Neural crest cell (in vitro differentiated cells): ENCODE results near the gene SUGP1. TPM values are rescaled to one million over a fixed set of nuclear protein-coding genes. Genes with fewer than 3 reads are reported as not detected.

Experiments used
- DNase-seq: peaks from one replicate; pipeline ENCODE4 v3.0.0; 2021; ENCODE audit warnings: low read depth, mixed read lengths, low spot score
- H3K27ac Mint-ChIP-seq: one replicate; pipeline ENCODE4 v1.8.0; 2021; ENCODE audit warnings: mild to moderate bottlenecking, mixed read lengths; ENCODE audit not compliant: unreplicated experiment
- H3K27me3 Mint-ChIP-seq: 2 replicates; pipeline ENCODE4 v1.8.0; 2021; ENCODE audit warnings: low read depth, mild to moderate bottlenecking, mixed read lengths
- H3K36me3 Mint-ChIP-seq: 2 replicates; pipeline ENCODE4 v1.8.0; 2021; ENCODE audit warnings: low read depth, mild to moderate bottlenecking, mixed read lengths
- H3K4me1 Mint-ChIP-seq: 2 replicates; pipeline ENCODE4 v1.8.0; 2021; ENCODE audit warnings: mixed read lengths
- H3K4me3 Mint-ChIP-seq: one replicate; pipeline ENCODE4 v1.8.0; 2021; ENCODE audit warnings: mild to moderate bottlenecking, mixed read lengths
- H3K9me3 Mint-ChIP-seq: 2 replicates; pipeline ENCODE4 v1.8.0; 2021; ENCODE audit warnings: mixed read lengths
- CTCF ChIP-seq: fragments of 200-600 bp; sonication (generic); conservative IDR thresholded peaks from 2 replicates; pipeline ENCODE4 v1.5.0; 2021; ENCODE audit warnings: antibody characterized with exemption, mild to moderate bottlenecking
- total RNA-seq: library from RNA; stranded (reverse); gene quantifications from 2 replicates; pipeline ENCODE4 v1.2.1, GENCODE V29; 2021

SUGP1 gene
- total RNA-seq, 1 donor from 2014 or later = 101 TPM

- H3K27ac Mint-ChIP-seq = no peak overlapping the region
- peaks cover 7% of the 10 kb centered on the region for H3K27me3 Mint-ChIP-seq
- no peak for TF ChIP-seq CTCF
- H3K9me3 Mint-ChIP-seq = peaks cover 6% of the 10 kb centered on the region
- no peak for DNase-seq
- peaks cover 2% of the 10 kb centered on the region for H3K36me3 Mint-ChIP-seq
- H3K4me1 Mint-ChIP-seq = no peaks in the 10 kb centered on the region
- no peak overlapping the region for H3K4me3 Mint-ChIP-seq
These were observed 79.8 kb downstream of the SUGP1 start for GRCh38 chr19:19240476-19240875.

- no peak for TF ChIP-seq CTCF
- no peaks in the 10 kb centered on the region for H3K4me1 Mint-ChIP-seq
- no peak for DNase-seq
- H3K4me3 Mint-ChIP-seq = no peak overlapping the region
- peaks cover 2% of the 10 kb centered on the region for H3K36me3 Mint-ChIP-seq
- peaks cover 7% of the 10 kb centered on the region for H3K27me3 Mint-ChIP-seq
- peaks cover 6% of the 10 kb centered on the region for H3K9me3 Mint-ChIP-seq
- H3K27ac Mint-ChIP-seq = no peak overlapping the region
These were observed 80.6 kb downstream of the SUGP1 start for GRCh38 chr19:19239675-19240074.

- H3K4me1 Mint-ChIP-seq = no peaks in the 10 kb centered on the region
- no peak for DNase-seq
- no peak overlapping the region for H3K4me3 Mint-ChIP-seq
- peaks cover 6% of the 10 kb centered on the region for H3K9me3 Mint-ChIP-seq
- TF ChIP-seq CTCF = no peak
- H3K27ac Mint-ChIP-seq = no peak overlapping the region
- peaks cover 10% of the 10 kb centered on the region for H3K27me3 Mint-ChIP-seq
- peaks cover 2% of the 10 kb centered on the region for H3K36me3 Mint-ChIP-seq
These were observed 82.0 kb downstream of the SUGP1 start for GRCh38 chr19:19238126-19238894.

- H3K27ac Mint-ChIP-seq = no peak overlapping the region
- no peak for TF ChIP-seq CTCF
- H3K9me3 Mint-ChIP-seq = peaks cover 6% of the 10 kb centered on the region
- peaks cover 5% of the 10 kb centered on the region for H3K36me3 Mint-ChIP-seq
- H3K4me1 Mint-ChIP-seq = no peaks in the 10 kb centered on the region
- no peak for DNase-seq
- peaks cover 19% of the 10 kb centered on the region for H3K27me3 Mint-ChIP-seq
- no peak overlapping the region for H3K4me3 Mint-ChIP-seq
These were observed 84.1 kb downstream of the SUGP1 start for GRCh38 chr19:19236173-19236572.

GRCh38 chr19:19234220-19234816 is 86.0 kb downstream of the SUGP1 start:
- peaks cover 6% of the 10 kb centered on the region for H3K9me3 Mint-ChIP-seq
- H3K36me3 Mint-ChIP-seq = peaks cover 5% of the 10 kb centered on the region
- no peak for DNase-seq
- H3K27me3 Mint-ChIP-seq = peaks cover 26% of the 10 kb centered on the region
- TF ChIP-seq CTCF = no peak
- no peaks in the 10 kb centered on the region for H3K4me1 Mint-ChIP-seq
- H3K4me3 Mint-ChIP-seq = no peak overlapping the region
- no peak overlapping the region for H3K27ac Mint-ChIP-seq
